Neuronal stem cell (in vitro differentiated cells): ENCODE results near the gene KCNJ12.
"Not testable (repeated sequence)": the region's sequence is repeated elsewhere in the genome, so short reads cannot be mapped to it uniquely, and the experiment has no call there.

Source experiments
- DNase-seq: peaks from one replicate; pipeline ENCODE4 v3.0.0-alpha.2; 2013; ENCODE audit warnings: low spot score
- H2AFZ ChIP-seq: one replicate; pipeline ENCODE4 v1.6.1; 2013; ENCODE audit warnings: mild to moderate bottlenecking, low read length, inconsistent platforms
- H2AK5ac ChIP-seq: 2 replicates; pipeline ENCODE4 v1.6.1; 2013; ENCODE audit warnings: low read depth, mild to moderate bottlenecking, inconsistent platforms, low read length, moderate library complexity, mixed read lengths
- H2BK120ac ChIP-seq: 2 replicates; pipeline ENCODE4 v1.6.1; 2013; ENCODE audit warnings: low read depth, mild to moderate bottlenecking, inconsistent platforms, low read length, moderate library complexity, mixed read lengths
- H2BK12ac ChIP-seq: one replicate; pipeline ENCODE4 v1.6.1; 2013; ENCODE audit warnings: low read length, inconsistent platforms
- H2BK15ac ChIP-seq: 2 replicates; pipeline ENCODE4 v1.6.1; 2013; ENCODE audit warnings: mild to moderate bottlenecking, low read length, inconsistent platforms, mixed read lengths
- H2BK5ac ChIP-seq: one replicate; pipeline ENCODE4 v1.6.1; 2013; ENCODE audit warnings: inconsistent platforms, mild to moderate bottlenecking, low read length, moderate library complexity
- H3K14ac ChIP-seq: one replicate; pipeline ENCODE4 v1.6.1; 2013; ENCODE audit warnings: low read length, inconsistent platforms
- H3K18ac ChIP-seq: 2 replicates; pipeline ENCODE4 v1.6.1; 2013; ENCODE audit warnings: low read length, inconsistent platforms
- H3K23ac ChIP-seq: 2 replicates; pipeline ENCODE4 v1.6.1; 2013; ENCODE audit warnings: low read depth, mild to moderate bottlenecking, mixed read lengths, low read length, inconsistent platforms; ENCODE audit not compliant: poor library complexity
- H3K27ac ChIP-seq: replicated peaks from 3 replicates; pipeline ENCODE4 v1.5.1; 2013; ENCODE audit warnings: low read length, inconsistent platforms
- H3K27me3 ChIP-seq, 3 experiments: 2 replicates each; pipeline ENCODE4 v1.6.1; 2013; ENCODE audit warnings: low read length in 3 of 3, mild to moderate bottlenecking in 2 of 3, inconsistent platforms in 1 of 3, low read depth in 1 of 3, mixed read lengths in 1 of 3, moderate library complexity in 1 of 3; ENCODE audit not compliant: control insufficient read depth in 3 of 3, insufficient read depth in 3 of 3
- H3K36me3 ChIP-seq, 2 donors: replicated peaks in 1 of 2; 2 replicates each; pipeline ENCODE4 v1.6.1; 2013; ENCODE audit warnings: low read length in 2 of 2; ENCODE audit not compliant: control insufficient read depth in 2 of 2, insufficient read depth in 2 of 2
- H3K4ac ChIP-seq: 2 replicates; pipeline ENCODE4 v1.6.1; 2013; ENCODE audit warnings: inconsistent platforms, mild to moderate bottlenecking, low read length, moderate library complexity
- H3K4me1 ChIP-seq, 2 donors: 1 replicate in 1 of 2; 2 replicates in 1 of 2; pipeline ENCODE4 v1.6.1; 2013; ENCODE audit warnings: low read length in 2 of 2, low read depth in 1 of 2; ENCODE audit not compliant: control insufficient read depth in 2 of 2, insufficient read depth in 1 of 2
- H3K4me2 ChIP-seq: one replicate; pipeline ENCODE4 v1.6.1; 2013; ENCODE audit warnings: mild to moderate bottlenecking, low read length, inconsistent platforms; ENCODE audit not compliant: insufficient read depth, poor library complexity, severe bottlenecking
- H3K4me3 ChIP-seq, 2 donors: 2 replicates each; pipeline ENCODE4 v1.5.1; 2013; ENCODE audit warnings: low read length in 2 of 2, mild to moderate bottlenecking in 2 of 2, inconsistent platforms in 1 of 2, moderate library complexity in 1 of 2
- H3K79me1 ChIP-seq: one replicate; pipeline ENCODE4 v1.6.1; 2013; ENCODE audit warnings: low read depth, mild to moderate bottlenecking, inconsistent platforms, low read length, moderate library complexity
- H3K9ac ChIP-seq: one replicate; pipeline ENCODE4 v1.6.1; 2013; ENCODE audit warnings: mild to moderate bottlenecking, low read depth, low read length, inconsistent platforms; ENCODE audit not compliant: poor library complexity
- H3K9me3 ChIP-seq, 2 donors: replicated peaks in 1 of 2; 2 replicates each; pipeline versions ENCODE3 to v1.6.1; 2013; ENCODE audit warnings: low read length in 2 of 2, mild to moderate bottlenecking in 2 of 2, inconsistent platforms in 1 of 2, low read depth in 1 of 2, mixed read lengths in 1 of 2, moderate library complexity in 1 of 2; ENCODE audit not compliant: control insufficient read depth in 2 of 2, insufficient read depth in 1 of 2
- H4K8ac ChIP-seq: one replicate; pipeline ENCODE4 v1.6.1; 2013; ENCODE audit warnings: low read depth, mild to moderate bottlenecking, inconsistent platforms, low read length, moderate library complexity
- H4K91ac ChIP-seq: one replicate; pipeline ENCODE4 v1.6.1; 2013; ENCODE audit warnings: low read length, low read depth, mild to moderate bottlenecking, inconsistent platforms; ENCODE audit not compliant: poor library complexity
- WGBS, 2 donors: extraction: QIAGEN DNeasy Blood & Tissue Kit; methylation state at CpG; one replicate each; pipeline ENCODE4 v1.1.7; 2013; ENCODE audit warnings: missing lambda C conversion rate in 2 of 2, mixed read lengths in 1 of 2; ENCODE audit not compliant: insufficient read length in 2 of 2, insufficient replicate concordance in 1 of 2; ENCODE audit errors: extremely low coverage in 2 of 2; 5-methylcytosine and 5-hydroxymethylcytosine counted together

Gene KCNJ12

GRCh38 chr17:21428752-21429424 is 52.7 kb downstream of the KCNJ12 start:
- not testable (repeated sequence) for H3K4ac ChIP-seq, H3K27ac ChIP-seq, H3K14ac ChIP-seq, H3K9me3 ChIP-seq, H3K9ac ChIP-seq, H3K18ac ChIP-seq, H3K23ac ChIP-seq, H2AFZ ChIP-seq, H3K4me2 ChIP-seq, H3K4me3 ChIP-seq, H4K91ac ChIP-seq, H3K4me1 ChIP-seq, H3K79me1 ChIP-seq, H2BK12ac ChIP-seq, H2BK15ac ChIP-seq, H2AK5ac ChIP-seq, H3K36me3 ChIP-seq, H2BK5ac ChIP-seq, DNase-seq, H4K8ac ChIP-seq, H2BK120ac ChIP-seq, H3K27me3 ChIP-seq
- WGBS, 2 donors: no CpG with 5 or more reads among the region's 5 CpGs

DNA sequence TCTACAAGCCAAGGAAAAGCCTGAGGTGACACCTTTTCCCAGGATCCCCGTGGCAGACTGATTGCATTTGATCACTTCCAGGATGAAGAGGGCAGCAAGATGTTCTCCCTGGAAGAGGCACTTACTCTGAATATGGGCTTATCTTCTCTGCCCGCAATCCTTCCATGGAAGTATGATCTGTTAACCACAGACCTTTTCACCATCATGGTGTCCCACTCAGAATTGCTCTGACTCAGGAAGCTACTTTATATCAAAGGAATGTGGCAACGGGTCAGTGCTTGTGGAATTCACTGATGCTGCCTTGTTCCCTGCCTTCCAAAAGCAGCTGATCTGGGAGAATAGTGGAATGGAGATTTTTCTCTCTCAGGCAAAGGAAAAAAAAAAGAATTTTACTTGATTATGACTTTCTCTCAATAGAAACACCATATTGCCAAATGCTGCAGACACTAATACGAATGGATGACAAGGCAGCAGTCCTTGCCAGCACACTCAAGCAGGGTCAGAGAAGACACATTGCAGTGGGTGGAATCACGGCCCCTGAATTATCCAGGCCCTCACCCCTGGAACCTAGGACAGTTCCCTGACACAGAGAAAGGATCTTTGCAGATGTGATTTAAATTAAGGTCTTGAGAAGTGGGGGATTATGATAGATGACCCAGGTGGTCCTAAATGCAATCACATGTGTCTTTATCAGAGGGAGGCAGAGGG is 53.9 kb downstream of the KCNJ12 start:
- not testable (repeated sequence) for H3K4me1 ChIP-seq, H2BK12ac ChIP-seq, H3K23ac ChIP-seq, H3K14ac ChIP-seq, H4K8ac ChIP-seq, H3K9me3 ChIP-seq, H2AFZ ChIP-seq, H4K91ac ChIP-seq, H2BK15ac ChIP-seq, H3K4ac ChIP-seq, H2BK120ac ChIP-seq, H3K79me1 ChIP-seq, H3K27ac ChIP-seq, H3K4me2 ChIP-seq, H2BK5ac ChIP-seq, H3K36me3 ChIP-seq, DNase-seq, H3K4me3 ChIP-seq, H3K18ac ChIP-seq, H3K9ac ChIP-seq, H2AK5ac ChIP-seq, H3K27me3 ChIP-seq
- WGBS, 2 donors: no CpG with 5 or more reads among the region's 5 CpGs

DNA sequence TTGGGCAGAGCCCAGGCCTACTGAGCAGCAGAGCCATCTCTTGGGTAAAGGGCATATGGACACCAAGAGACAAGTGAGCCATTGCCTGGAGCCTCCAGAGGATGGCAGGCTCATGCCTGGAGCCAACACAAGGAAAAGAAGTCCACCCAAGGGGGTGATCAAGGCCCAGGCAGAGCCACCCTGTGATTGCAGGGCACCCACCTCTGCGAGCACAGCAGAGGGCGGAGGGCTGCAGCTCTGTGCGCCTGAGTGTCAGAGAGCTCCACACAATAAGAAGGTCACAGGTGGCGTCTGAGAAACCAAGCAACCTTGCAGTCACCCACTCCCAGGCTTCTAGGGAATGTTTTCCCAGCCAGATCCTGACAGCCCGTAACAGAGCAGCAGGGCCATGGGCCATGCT is 57.8 kb downstream of the KCNJ12 start:
- not testable (repeated sequence) for H3K27ac ChIP-seq, H3K14ac ChIP-seq, H3K36me3 ChIP-seq, H3K23ac ChIP-seq, H3K4me2 ChIP-seq, H2BK12ac ChIP-seq, H2BK15ac ChIP-seq, H3K27me3 ChIP-seq, H2BK120ac ChIP-seq, H2AK5ac ChIP-seq, H2BK5ac ChIP-seq, H3K9me3 ChIP-seq, H3K9ac ChIP-seq, H2AFZ ChIP-seq, DNase-seq, H3K4me1 ChIP-seq, H3K4me3 ChIP-seq, H4K91ac ChIP-seq, H3K79me1 ChIP-seq, H4K8ac ChIP-seq, H3K4ac ChIP-seq
- H3K18ac ChIP-seq: peak overlapping the region; percentile 57
- no CpG with 5 or more reads among the region's 5 CpGs for WGBS, 2 donors

GRCh38 chr17:21434976-21435375 is 58.8 kb downstream of the KCNJ12 start:
- not testable (repeated sequence) for H2BK15ac ChIP-seq, H3K23ac ChIP-seq, H3K18ac ChIP-seq, H2AFZ ChIP-seq, H2BK5ac ChIP-seq, H4K8ac ChIP-seq, H3K79me1 ChIP-seq, H3K4ac ChIP-seq, H3K4me3 ChIP-seq, H3K36me3 ChIP-seq, H2BK120ac ChIP-seq, H3K27me3 ChIP-seq, H2AK5ac ChIP-seq, H3K4me1 ChIP-seq, H3K14ac ChIP-seq, H3K9me3 ChIP-seq, H3K27ac ChIP-seq, H4K91ac ChIP-seq, H3K4me2 ChIP-seq, DNase-seq, H2BK12ac ChIP-seq, H3K9ac ChIP-seq
- no CpG with 5 or more reads among the region's 2 CpGs for whole genome bisulfite sequencing, 2 donors
